IPS-15b (cell line): Measurements from ENCODE around the gene NDUFA3.

Source experiments
- H3K27me3 ChIP-seq: one replicate; pipeline ENCODE4 v1.6.1; 2013; ENCODE audit warnings: low read length; ENCODE audit not compliant: control insufficient read depth, insufficient read depth
- H3K36me3 ChIP-seq: one replicate; pipeline ENCODE4 v1.6.1; 2013; ENCODE audit warnings: low read length; ENCODE audit not compliant: control insufficient read depth, insufficient read depth
- H3K4me1 ChIP-seq: one replicate; pipeline ENCODE4 v1.6.1; 2013; ENCODE audit warnings: mild to moderate bottlenecking, low read length; ENCODE audit not compliant: control insufficient read depth, insufficient read depth
- H3K4me3 ChIP-seq: one replicate; pipeline ENCODE4 v1.5.1; 2013; ENCODE audit warnings: low read depth, low read length
- H3K9ac ChIP-seq: one replicate; pipeline ENCODE4 v1.6.1; 2013; ENCODE audit warnings: low read depth, mild to moderate bottlenecking, low read length
- H3K9me3 ChIP-seq: one replicate; pipeline ENCODE4 v1.6.1; 2013; ENCODE audit warnings: mild to moderate bottlenecking, low read length; ENCODE audit not compliant: control insufficient read depth, insufficient read depth

The NDUFA3 gene

DNA sequence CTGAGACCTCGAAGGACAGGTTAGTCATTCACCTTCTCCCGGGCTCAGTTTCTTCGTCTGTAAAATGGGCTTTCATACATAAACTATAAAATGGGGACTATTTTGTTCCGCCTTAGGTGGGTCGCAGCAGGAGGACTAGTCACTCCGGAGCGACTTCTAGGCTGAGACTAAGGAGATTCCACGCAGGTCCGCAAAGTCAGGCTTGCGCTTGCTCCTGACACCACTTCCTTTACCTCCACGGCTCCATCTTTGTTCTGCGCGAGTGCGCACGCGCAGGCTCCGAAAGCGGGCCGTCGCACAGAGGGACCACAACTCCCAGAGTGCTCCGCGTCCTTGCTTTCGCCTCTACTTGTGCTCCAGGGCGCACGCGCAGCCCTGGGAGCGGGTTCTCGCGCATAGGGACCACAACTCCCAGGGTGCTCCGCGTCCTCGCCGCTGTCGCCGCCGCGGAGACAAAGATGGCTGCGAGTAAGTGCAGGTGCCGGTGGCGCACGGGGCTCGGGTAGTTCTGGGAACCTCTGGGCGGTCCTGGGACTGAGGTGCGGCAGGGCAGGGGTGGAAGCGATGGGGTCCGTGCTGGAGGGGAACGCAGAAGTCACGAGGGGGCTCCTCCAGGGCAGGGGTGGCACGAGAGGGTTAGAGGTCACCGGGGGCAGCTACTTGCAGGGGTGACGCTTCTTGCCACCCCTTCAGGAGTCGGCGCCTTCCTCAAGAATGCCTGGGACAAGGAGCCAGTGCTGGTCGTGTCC, at the start of gene NDUFA3:
TSS of gene NDUFA3 (plus strand) at position 435 of the 749 bp plus-strand sequence. CDS start at position 459, 24 bp downstream.
- Histone ChIP-seq H3K4me3 (peak within 1 kb of the TSS; percentile 97), H3K4me1 (no peaks in the 10 kb centered on the region), H3K36me3 (peaks cover 23% of the 10 kb centered on the region), H3K9ac (peak within 1 kb of the TSS; percentile 86), H3K27me3 (no peaks in the 10 kb centered on the region), H3K9me3 (no peaks in the 10 kb centered on the region)

GRCh38 chr19:54062643-54063042, 40.0 kb upstream of the NDUFA3 start:
- H3K4me1 ChIP-seq: no peaks in the 10 kb centered on the region
- H3K9me3 ChIP-seq: no peaks in the 10 kb centered on the region
- H3K27me3 ChIP-seq: no peaks in the 10 kb centered on the region
- no peak overlapping the region for H3K4me3 ChIP-seq
- H3K9ac ChIP-seq: no peak overlapping the region
- no peaks in the 10 kb centered on the region for H3K36me3 ChIP-seq

DNA sequence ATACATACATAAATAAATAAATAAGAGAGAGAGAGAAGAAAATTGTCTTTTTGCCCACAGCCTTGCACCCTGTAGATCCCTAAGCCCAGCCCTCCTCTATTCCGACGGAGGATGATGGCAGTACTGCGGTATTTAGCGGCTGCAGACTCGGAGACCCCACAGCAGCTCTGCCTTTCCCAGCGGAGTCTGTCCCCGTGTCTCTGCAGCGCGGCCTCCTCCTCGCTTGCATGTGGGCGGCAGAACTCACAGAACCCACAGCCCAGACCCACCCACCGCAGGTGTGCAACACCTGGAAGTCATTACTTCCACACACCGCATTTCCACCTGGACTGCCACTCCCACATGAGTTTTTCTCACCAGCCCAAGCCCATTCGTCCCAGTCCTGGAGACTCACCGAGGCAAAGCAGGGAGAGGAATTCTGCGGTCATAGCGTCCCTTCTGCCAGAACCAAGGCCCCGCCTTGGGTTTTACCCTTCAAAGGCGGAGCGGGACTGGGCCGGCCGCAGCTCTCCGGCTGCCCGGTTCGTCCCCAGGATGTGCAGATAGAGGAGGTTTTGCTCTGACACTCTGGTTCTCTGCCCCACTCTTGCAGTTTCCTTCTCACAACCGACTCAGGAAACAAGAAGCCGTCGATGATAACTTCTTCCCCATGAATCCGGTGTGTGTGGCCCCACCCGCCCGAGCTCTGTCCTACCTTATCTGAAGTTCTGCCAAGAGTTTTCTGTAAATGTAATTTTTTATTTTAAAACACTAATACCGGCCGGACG, 39.1 kb upstream of the NDUFA3 start, which contains the start of gene VSTM1:
TSS of gene VSTM1 (minus strand) at position 548 of the 767 bp plus-strand sequence. CDS start at position 428, 120 bp downstream.
- no peaks in the 10 kb centered on the region for H3K36me3 ChIP-seq
- no peak within 1 kb of the TSS for H3K9ac ChIP-seq
- H3K9me3 ChIP-seq: no peaks in the 10 kb centered on the region
- H3K4me1 ChIP-seq: no peaks in the 10 kb centered on the region
- no peaks in the 10 kb centered on the region for H3K27me3 ChIP-seq
- H3K4me3 ChIP-seq: no peak within 1 kb of the TSS

GRCh38 chr19:54069470-54069869, 33.2 kb upstream of the NDUFA3 start:
- no peaks in the 10 kb centered on the region for H3K27me3 ChIP-seq
- H3K9ac ChIP-seq: no peak overlapping the region
- H3K4me1 ChIP-seq: no peaks in the 10 kb centered on the region
- no peaks in the 10 kb centered on the region for H3K36me3 ChIP-seq
- no peak overlapping the region for H3K4me3 ChIP-seq
- no peaks in the 10 kb centered on the region for H3K9me3 ChIP-seq

DNA sequence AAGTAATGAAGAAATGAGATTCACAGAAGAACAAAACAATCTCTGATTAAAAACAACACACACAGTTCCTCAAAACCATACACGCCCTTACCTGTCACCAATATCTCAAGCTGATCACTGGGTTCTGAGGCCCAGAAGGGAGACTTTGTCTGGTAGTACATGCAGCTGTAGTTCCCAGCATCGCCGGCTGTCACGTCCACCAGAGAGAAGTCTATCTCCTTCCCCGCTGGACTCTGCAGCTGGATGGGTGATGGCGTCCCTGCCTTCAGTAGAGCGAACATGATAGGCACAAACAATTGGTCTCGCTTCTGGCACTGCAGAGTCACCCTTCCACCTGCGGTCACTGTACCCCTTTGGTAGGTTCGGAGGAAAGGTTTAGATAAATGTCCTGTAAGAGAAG, 28.8 kb upstream of the NDUFA3 start:
- no peaks in the 10 kb centered on the region for H3K9me3 ChIP-seq
- H3K9ac ChIP-seq: no peak overlapping the region
- H3K36me3 ChIP-seq: no peaks in the 10 kb centered on the region
- no peaks in the 10 kb centered on the region for H3K4me1 ChIP-seq
- no peak overlapping the region for H3K4me3 ChIP-seq
- H3K27me3 ChIP-seq: no peaks in the 10 kb centered on the region

DNA sequence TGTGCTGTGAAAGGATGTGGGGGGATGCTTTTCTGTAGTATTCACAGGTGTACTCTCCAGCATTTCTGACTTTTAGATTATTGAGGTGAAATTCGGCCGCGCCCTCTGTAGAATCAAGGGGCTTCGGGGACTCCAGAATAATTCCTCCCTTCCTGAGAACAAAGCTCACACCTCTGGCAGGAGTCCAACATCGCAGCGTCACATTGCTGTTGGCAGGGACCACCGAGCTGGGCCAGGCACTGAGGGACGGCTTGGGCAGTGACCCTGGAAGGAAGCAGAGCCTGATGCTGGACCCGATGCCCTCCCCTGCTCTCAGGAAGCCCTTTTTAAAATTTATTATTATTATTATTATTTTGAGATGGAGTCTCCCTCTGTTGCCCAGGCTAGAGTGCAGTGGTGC, 27.8 kb upstream of the NDUFA3 start:
- no peaks in the 10 kb centered on the region for H3K36me3 ChIP-seq
- no peaks in the 10 kb centered on the region for H3K27me3 ChIP-seq
- no peaks in the 10 kb centered on the region for H3K4me1 ChIP-seq
- no peak overlapping the region for H3K9ac ChIP-seq
- no peaks in the 10 kb centered on the region for H3K9me3 ChIP-seq
- H3K4me3 ChIP-seq: no peak overlapping the region

DNA sequence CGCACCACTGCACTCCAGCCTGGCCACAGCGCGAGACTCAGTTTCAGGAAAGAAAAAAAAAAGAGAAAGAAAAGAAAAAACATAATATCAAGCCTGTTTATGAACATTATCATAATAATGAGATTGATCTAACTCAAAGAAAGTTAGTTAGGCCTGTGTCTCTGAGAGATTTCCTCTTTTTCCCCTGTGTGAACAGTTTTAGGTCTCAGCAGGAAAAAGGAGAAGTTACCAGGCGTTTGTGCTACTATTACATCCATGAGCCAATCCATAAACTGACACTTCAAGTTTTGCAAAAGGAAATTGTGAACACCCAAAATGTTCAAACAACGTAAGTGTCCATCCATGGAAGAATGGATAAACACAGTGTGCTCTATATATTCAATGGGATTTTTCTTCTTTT, 25.3 kb upstream of the NDUFA3 start:
- Histone ChIP-seq H3K9ac (no peak overlapping the region), H3K4me1 (no peaks in the 10 kb centered on the region), H3K36me3 (no peaks in the 10 kb centered on the region), H3K9me3 (no peaks in the 10 kb centered on the region), H3K27me3 (no peaks in the 10 kb centered on the region), H3K4me3 (no peak overlapping the region)

DNA sequence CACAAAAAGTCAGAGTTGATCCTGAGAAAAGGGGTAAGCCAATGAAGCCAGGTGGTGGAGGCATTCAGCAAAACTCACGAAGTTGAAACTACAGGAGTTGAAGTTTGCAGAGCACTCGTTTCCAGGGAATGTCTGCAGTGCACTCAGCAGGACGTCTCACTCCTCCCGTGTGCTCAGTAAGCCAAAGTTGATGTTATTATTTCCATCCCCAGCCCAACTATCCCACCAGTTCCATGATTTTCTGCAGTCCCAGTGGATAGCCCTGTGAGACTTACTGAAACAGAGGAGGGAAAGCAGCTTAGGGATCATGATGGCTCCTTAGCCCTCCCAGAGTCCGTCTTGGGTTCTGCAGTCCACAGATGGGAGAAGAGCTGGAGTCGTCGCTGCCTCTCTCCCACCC, 21.6 kb upstream of the NDUFA3 start, which contains the start of gene TARM1:
TSS of gene TARM1 (minus strand) at position 334 of the 400 bp plus-strand sequence. CDS start at position 309, 25 bp downstream.
- Histone ChIP-seq H3K4me1 (no peaks in the 10 kb centered on the region), H3K27me3 (no peaks in the 10 kb centered on the region), H3K4me3 (no peak within 1 kb of the TSS), H3K9ac (no peak within 1 kb of the TSS), H3K36me3 (no peaks in the 10 kb centered on the region), H3K9me3 (no peaks in the 10 kb centered on the region)

- Histone ChIP-seq H3K27me3 (no peaks in the 10 kb centered on the region), H3K36me3 (no peaks in the 10 kb centered on the region), H3K9ac (no peak overlapping the region), H3K9me3 (no peaks in the 10 kb centered on the region), H3K4me3 (no peak overlapping the region), H3K4me1 (no peaks in the 10 kb centered on the region)
Observed at GRCh38 chr19:54084410-54084809, 18.2 kb upstream of the NDUFA3 start.

DNA sequence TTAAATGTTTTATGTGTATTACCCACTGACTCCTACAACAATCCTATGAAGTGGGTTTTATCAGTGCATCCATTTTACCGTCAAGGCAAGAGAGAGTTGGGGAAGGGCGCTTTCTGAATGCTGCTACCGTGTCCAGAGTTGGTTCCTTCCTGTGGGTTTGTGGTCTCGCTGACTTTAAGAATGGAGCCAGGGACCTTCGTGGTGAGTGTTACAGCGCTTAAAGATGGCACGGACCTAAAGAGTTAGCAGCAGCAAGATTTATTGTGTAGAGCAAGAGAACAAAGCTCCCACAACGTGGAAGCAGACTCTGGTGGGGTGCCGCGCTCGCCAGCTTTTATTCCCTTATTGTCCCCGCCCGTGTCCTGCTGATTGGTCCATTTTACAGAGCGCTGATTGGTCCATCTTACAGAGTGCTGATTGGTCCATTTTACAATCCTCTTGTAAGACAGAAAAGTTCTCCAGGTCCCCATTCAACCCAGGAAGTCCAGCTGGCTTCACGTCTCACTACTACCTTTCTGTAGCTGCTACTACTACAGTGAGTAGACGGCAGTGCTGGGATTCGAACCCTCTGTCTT, 8.1 kb upstream of the NDUFA3 start:
- Histone ChIP-seq H3K9ac (no peak overlapping the region), H3K4me3 (peak overlapping the region; percentile 6), H3K9me3 (no peaks in the 10 kb centered on the region), H3K27me3 (peaks cover 26% of the 10 kb centered on the region), H3K4me1 (no peaks in the 10 kb centered on the region), H3K36me3 (no peaks in the 10 kb centered on the region)

DNA sequence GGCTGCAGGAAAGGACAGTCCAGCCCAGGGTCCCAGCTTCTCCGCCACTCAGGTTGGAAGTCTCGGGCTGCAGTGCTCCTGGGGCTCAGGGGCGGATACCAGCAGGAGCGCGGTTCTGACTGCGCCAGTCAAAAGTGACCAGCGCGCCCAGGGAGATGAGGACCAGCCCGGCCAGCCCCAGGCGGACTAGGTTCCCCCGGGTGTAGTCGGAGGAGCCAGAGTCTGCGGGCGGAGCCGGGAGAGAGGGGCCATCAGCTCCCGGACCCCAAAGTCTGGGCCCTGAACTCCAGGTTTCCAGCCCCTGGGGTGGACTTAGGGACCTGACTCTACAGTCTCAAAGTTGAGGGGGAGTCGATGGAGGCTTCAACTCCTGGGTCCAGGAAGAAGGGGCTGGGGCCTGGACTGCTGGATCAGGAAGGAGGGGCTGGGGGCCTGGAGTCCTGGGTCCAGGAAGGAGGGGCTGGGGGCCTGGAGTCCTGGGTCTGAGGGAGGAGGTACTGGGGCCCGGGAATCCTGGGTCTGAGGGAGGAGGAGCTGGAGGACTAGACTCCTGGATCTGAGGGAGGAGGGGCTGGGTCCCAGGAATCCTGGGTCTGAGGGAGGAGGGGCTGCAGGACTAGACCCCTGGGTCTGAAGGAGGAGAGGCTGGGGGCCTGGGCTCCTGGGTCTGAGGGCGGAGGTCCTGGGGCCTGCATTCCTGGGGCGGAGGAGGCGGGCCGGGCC, 7.4 kb upstream of the NDUFA3 start:
- Histone ChIP-seq H3K27me3 (peaks cover 26% of the 10 kb centered on the region), H3K36me3 (no peaks in the 10 kb centered on the region), H3K4me3 (peak overlapping the region; percentile 68), H3K9ac (no peak overlapping the region), H3K9me3 (no peaks in the 10 kb centered on the region), H3K4me1 (no peaks in the 10 kb centered on the region)
